Heart left ventricle (tissue), 16 donors: ENCODE measurements around the gene LAMP5. TPM values are rescaled to one million over a fixed set of nuclear protein-coding genes. Genes with fewer than 3 reads are reported as not detected.

Experiments
- ATAC-seq, 4 donors: fragments of 200-7000 bp; cut with Tn5 transposase; one replicate each; pipeline ENCODE4 v1.9.1; 2020 to 2022; ENCODE audit warnings: moderate library complexity in 4 of 4, mild to moderate bottlenecking in 3 of 4, moderate number of reproducible peaks in 1 of 4
- DNase-seq, 5 donors: peaks; one replicate each; pipeline ENCODE4 v3.0.0-alpha.2; 2020
- H3K27ac ChIP-seq, 12 donors: fragments of 200-600 bp; sonication (generic) in 4 of 12; one replicate each; pipeline versions ENCODE4 v1.5.0 to v1.8.0; 2016 to 2022; ENCODE audit warnings: mild to moderate bottlenecking in 2 of 12
- H3K27me3 ChIP-seq, 9 donors: fragments of 200-600 bp; sonication (generic) in 2 of 9; one replicate each; pipeline versions ENCODE4 v1.5.1 to v1.8.0; 2016 to 2022; ENCODE audit warnings: mild to moderate bottlenecking in 3 of 9
- H3K36me3 ChIP-seq, 9 donors: fragments of 200-600 bp; sonication (generic) in 2 of 9; one replicate each; pipeline versions ENCODE4 v1.5.0 to v1.8.0; 2018 to 2022; ENCODE audit warnings: mild to moderate bottlenecking in 2 of 9
- H3K4me1 ChIP-seq, 12 donors: fragments of 200-600 bp; sonication (generic) in 4 of 12; one replicate each; pipeline versions ENCODE4 v1.5.0 to v1.8.0; 2016 to 2022; ENCODE audit warnings: mild to moderate bottlenecking in 3 of 12
- H3K4me3 ChIP-seq, 12 donors: fragments of 200-600 bp; sonication (generic) in 4 of 12; one replicate each; pipeline versions ENCODE4 v1.5.0 to v1.8.0; 2017 to 2022; ENCODE audit warnings: mild to moderate bottlenecking in 9 of 12, moderate library complexity in 4 of 12
- H3K9me3 ChIP-seq, 12 donors: fragments of 200-600 bp; sonication (generic) in 4 of 12; one replicate each; pipeline versions ENCODE4 v1.5.0 to v1.8.0; 2016 to 2022; ENCODE audit warnings: mild to moderate bottlenecking in 1 of 12
- CTCF ChIP-seq, 12 donors: fragments of 200-600 bp; sonication (generic) in 4 of 12; IDR thresholded peaks; one replicate each; pipeline versions ENCODE4 v1.5.0 to v1.8.0; 2018 to 2022; ENCODE audit warnings: antibody characterized with exemption in 12 of 12, mild to moderate bottlenecking in 5 of 12
- POLR2A ChIP-seq, 2 donors: fragments of 450-650 bp; IDR thresholded peaks; one replicate each; pipeline ENCODE4 v1.6.1; 2017; ENCODE audit warnings: antibody characterized with exemption in 2 of 2, mild to moderate bottlenecking in 2 of 2, moderate library complexity in 2 of 2
- WGBS, 4 donors: extraction: QIAGEN DNeasy Blood & Tissue Kit in 2 of 4; methylation state at CpG; one replicate each; pipeline versions ENCODE4 v1.1.5 to v1.1.7; 2013 to 2018; 5-methylcytosine and 5-hydroxymethylcytosine counted together
- intact Hi-C, 10 donors: fragments of 100-400 bp; cut with DNase I; formaldehyde crosslinking; loops; one replicate each; pipeline versions ENCODE4 v1.11.1 to v1.14.2; 2022
- polyA plus RNA-seq, 2 donors: library from polyadenylated mRNA; stranded (reverse); fragments of 200-250 nt; gene quantifications; one replicate each; pipeline ENCODE4 v1.2.3, GENCODE V29; 2013
- total RNA-seq, 9 donors: library from RNA; depleted of rRNA in 2 of 9; stranded (reverse); fragments of >200 nt in 2 of 9; fragmentation: NEBNext Ultra II Directional in 3 of 9; extraction: Animal tissue kit (Norgen Biotek cat#: 25700) in 3 of 9; gene quantifications; one replicate each; pipeline versions ENCODE4 v1.1.0 to v1.2.4, GENCODE V29; 2016 to 2023
- donor health status: ischemic (EF 13 %, LVEDD 7.1; RV severe dilation, severe dysfunction).
- donor health status: healthy with polysubstance abuse.
- donor health status: DM: no; HTN: yes; CAD: no.
- donor health status: DM: no; HTN: no; CAD: no.
- donor health status: ischemic (EF 25% LVEDD 6.9; RV normal size, moderate dysfunction).
- donor health status: ischemic (EF 25% LVEDD 5.7; RV mildly dilated, moderate dysfunction).
- donor health status: healthy.
- donor health status: DM: yes; HTN: yes; CAD: no.
- donor health status: ischemic (EF 35%, LVEDD 5.7; RV mildly dilated, moderate dysfunction).
- donor health status: nonischemic (EF 11% LVEDD 7.7; RV severe dilation, severe dysfunction).
- donor health status: DM: yes; HTN: yes; CAD: no.
- donor health status: PGD.
- donor health status: ischemic (EF 29% LVEDD 5.4; RV normal size, mild dysfunction).
- donor health status: nonischemic (EF 23%, LVEDD 6.1; RV moderate dilation, normal function).

The LAMP5 gene
- total and polyA plus RNA-seq, 11 donors, result 0.04 to 0.42 (median 0.30) TPM; not detected in 7

- H3K27ac ChIP-seq, result no peak overlapping the region
- peaks cover 0 to 30% (median 19%) of the 10 kb centered on the region in 12 donors for H3K4me1 ChIP-seq
- TF ChIP-seq POLR2A (IDR thresholded peaks at IDR 0.05) (no peak), CTCF (IDR thresholded peaks at IDR 0.05) (no peak)
- DNase-seq (peak in 2 of 5 donors; percentile 32 to 38), ATAC-seq (peak in 1 of 4 donors; percentile 28)
- intact Hi-C loops, result no loop called here
- H3K9me3 ChIP-seq, result no peaks in the 10 kb centered on the region
- peak overlapping the region in 8 of 12 donors; percentile 21 to 45 (median 39) for H3K4me3 ChIP-seq
- no peaks in the 10 kb centered on the region for H3K36me3 ChIP-seq
- H3K27me3 ChIP-seq, result peaks cover 4 to 97% (median 45%) of the 10 kb centered on the region in 9 donors
- 1 to 6% (median 3%) methylated on average over 24 to 28 of the region's 28 CpGs for WGBS, 4 donors
These were observed 2.0 kb downstream of the LAMP5 start for GRCh38 chr20:9516234-9516871.

GRCh38 chr20:9517297-9518162 lies 3.1 kb downstream of the LAMP5 start:
- Histone ChIP-seq H3K4me1 (peaks cover 0 to 30% (median 19%) of the 10 kb centered on the region in 12 donors), H3K9me3 (no peaks in the 10 kb centered on the region), H3K27me3 (peaks cover 4 to 91% (median 47%) of the 10 kb centered on the region in 9 donors), H3K4me3 (no peak overlapping the region), H3K27ac (no peak overlapping the region), H3K36me3 (no peaks in the 10 kb centered on the region)
- DNase-seq (no peak), ATAC-seq (no peak)
- intact Hi-C loops, result loop anchor here in 1 of 10 donors (1.0 kb wide), 1 partner anchor 18 kb away; no protein-coding TSS in a partner anchor
- TF ChIP-seq CTCF (IDR thresholded peaks at IDR 0.05), result no peak
- 41 to 64% (median 51%) methylated on average over 8 of the region's 8 CpGs for WGBS, 4 donors

- Histone ChIP-seq H3K4me3 (no peak overlapping the region), H3K36me3 (no peaks in the 10 kb centered on the region), H3K27ac (no peak overlapping the region), H3K9me3 (no peaks in the 10 kb centered on the region), H3K27me3 (peaks cover 4 to 81% (median 42%) of the 10 kb centered on the region in 9 donors), H3K4me1 (peaks cover 0 to 30% (median 19%) of the 10 kb centered on the region in 12 donors)
- TF ChIP-seq CTCF (IDR thresholded peaks at IDR 0.05) (no peak), POLR2A (IDR thresholded peaks at IDR 0.05) (no peak)
- ATAC-seq, result no peak
- DNase-seq, result no peak
- intact Hi-C loops, result loop anchor here in 1 of 10 donors (1.0 kb wide), 1 partner anchor 19 kb away; no protein-coding TSS in a partner anchor
- WGBS, 4 donors, result 23 to 41% (median 30%) methylated on average over 8 of the region's 8 CpGs
These were observed 4.3 kb downstream of the LAMP5 start for GRCh38 chr20:9518576-9519175.

- WGBS, 4 donors, result 70 to 82% (median 74%) methylated on average over 4 of the region's 4 CpGs
- DNase-seq (no peak), ATAC-seq (no peak)
- intact Hi-C loops, result no loop called here
- H3K4me3 ChIP-seq, result no peak overlapping the region
- no peaks in the 10 kb centered on the region for H3K9me3 ChIP-seq
- H3K27me3 ChIP-seq, result peaks cover 4 to 67% (median 36%) of the 10 kb centered on the region in 9 donors
- H3K4me1 ChIP-seq, result peaks cover 0 to 20% (median 13%) of the 10 kb centered on the region in 12 donors
- no peaks in the 10 kb centered on the region for H3K36me3 ChIP-seq
- H3K27ac ChIP-seq, result no peak overlapping the region
- TF ChIP-seq POLR2A (IDR thresholded peaks at IDR 0.05) (no peak), CTCF (IDR thresholded peaks at IDR 0.05) (no peak)
These were observed 5.7 kb downstream of the LAMP5 start for GRCh38 chr20:9520086-9520485.
